Bronchial smooth muscle cell (primary cell): Measurements from ENCODE around the gene AKAP11. TPM values are rescaled to one million over a fixed set of nuclear protein-coding genes. Genes with fewer than 3 reads are reported as not detected.

Experiments
- total RNA-seq: library from RNA; depleted of rRNA; stranded (reverse); fragments of >200 nt; gene quantifications from 2 replicates; pipeline ENCODE4 v1.2.1, GENCODE V29; 2014

The AKAP11 gene
- 16.6 and 20.0 TPM in 2 replicates for total RNA-seq

GRCh38 chr13:42272115-42272803, at the start of gene AKAP11:
AKAP11 (plus strand) TSS chr13:42272152; CDS start chr13:42286349, 14,197 bp downstream.

Other genes with a start within 250 kb of the AKAP11 start
- 2.6 and 2.8 TPM in 2 replicates for gene DGKH, start 223.5 kb upstream of the AKAP11 start, total RNA-seq